ENCODE measurements around the gene ELFN2.

GRCh38 chr22:37425369-37425768 is 1.9 kb downstream of the ELFN2 start:
- TF ChIP-seq CTCF (IDR thresholded peaks at IDR 0.05) = no peak
- no peak for TF ChIP-seq ZFX (IDR thresholded peaks at IDR 0.05; ENCODE audit: borderline replicate concordance)
